Measurements from ENCODE around the gene ALG14. TPM values are rescaled to one million over a fixed set of nuclear protein-coding genes. Genes with fewer than 3 reads are reported as not detected.

The ALG14 gene
- total RNA-seq, 3 donors from 2014 or later: 5.9 to 16.8 (median 11.4) TPM

GRCh38 chr1:94940738-94941137 lies 132.0 kb downstream of the ALG14 start:
- DNase-seq: no peak
- Histone ChIP-seq H3K4me3 (no peak overlapping the region), H3K4me1 (ENCODE audit: low read depth) (no peaks in the 10 kb centered on the region), H3K36me3 (ENCODE audit: low read depth) (no peaks in the 10 kb centered on the region), H3K9me3 (no peaks in the 10 kb centered on the region)
- TF ChIP-seq CTCF (IDR thresholded peaks at IDR 0.05): no peak
- intact Hi-C loops (cut with DNase I, micrococcal nuclease): no loop called here
- ATAC-seq: no peak

- ATAC-seq (no peak), DNase-seq (no peak)
- no peak for TF ChIP-seq CTCF (IDR thresholded peaks at IDR 0.05)
- no peak overlapping the region for H3K4me3 ChIP-seq
- no peaks in the 10 kb centered on the region for H3K9me3 ChIP-seq
- intact Hi-C loops (cut with DNase I, micrococcal nuclease): no loop called here
- no peaks in the 10 kb centered on the region for H3K36me3 ChIP-seq (ENCODE audit: low read depth)
- no peaks in the 10 kb centered on the region for H3K4me1 ChIP-seq (ENCODE audit: low read depth)
These were observed 134.9 kb downstream of the ALG14 start for GRCh38 chr1:94937820-94938219.

- Histone ChIP-seq H3K4me1 (ENCODE audit: low read depth) (no peaks in the 10 kb centered on the region), H3K36me3 (ENCODE audit: low read depth) (no peaks in the 10 kb centered on the region), H3K9me3 (no peaks in the 10 kb centered on the region), H3K4me3 (no peak overlapping the region)
- ATAC-seq (no peak), DNase-seq (no peak)
- intact Hi-C loops (cut with DNase I, micrococcal nuclease): no loop called here
- no peak for TF ChIP-seq CTCF (IDR thresholded peaks at IDR 0.05)
These were observed 135.7 kb downstream of the ALG14 start for GRCh38 chr1:94936861-94937620.

- DNase-seq (no peak), ATAC-seq (no peak)
- Histone ChIP-seq H3K4me3 (no peak overlapping the region), H3K4me1 (ENCODE audit: low read depth) (peaks cover 3% of the 10 kb centered on the region), H3K9me3 (no peaks in the 10 kb centered on the region), H3K36me3 (ENCODE audit: low read depth) (no peaks in the 10 kb centered on the region)
- intact Hi-C loops (cut with DNase I, micrococcal nuclease): no loop called here
- no peak for TF ChIP-seq CTCF (IDR thresholded peaks at IDR 0.05)
These were observed 137.3 kb downstream of the ALG14 start for GRCh38 chr1:94935476-94935875.

- TF ChIP-seq CTCF (IDR thresholded peaks at IDR 0.05): no peak
- peaks cover 3% of the 10 kb centered on the region for H3K4me1 ChIP-seq (ENCODE audit: low read depth)
- intact Hi-C loops (cut with DNase I, micrococcal nuclease): no loop called here
- H3K36me3 ChIP-seq (ENCODE audit: low read depth): no peaks in the 10 kb centered on the region
- no peak for ATAC-seq
- H3K9me3 ChIP-seq: no peaks in the 10 kb centered on the region
- no peak overlapping the region for H3K4me3 ChIP-seq
- DNase-seq: no peak
These were observed 137.7 kb downstream of the ALG14 start for GRCh38 chr1:94935034-94935433.

Measured in mucosa of descending colon (tissue), 3 donors.